GM19193 (cell line): ENCODE data around the gene ESYT1.

Source experiments
- POLR2A ChIP-seq: IDR thresholded peaks from 4 replicates; pipeline ENCODE4 v1.6.1; 2011; ENCODE audit not compliant: insufficient read depth, insufficient read length; ENCODE audit errors: extremely low read depth

The ESYT1 gene, protein sequence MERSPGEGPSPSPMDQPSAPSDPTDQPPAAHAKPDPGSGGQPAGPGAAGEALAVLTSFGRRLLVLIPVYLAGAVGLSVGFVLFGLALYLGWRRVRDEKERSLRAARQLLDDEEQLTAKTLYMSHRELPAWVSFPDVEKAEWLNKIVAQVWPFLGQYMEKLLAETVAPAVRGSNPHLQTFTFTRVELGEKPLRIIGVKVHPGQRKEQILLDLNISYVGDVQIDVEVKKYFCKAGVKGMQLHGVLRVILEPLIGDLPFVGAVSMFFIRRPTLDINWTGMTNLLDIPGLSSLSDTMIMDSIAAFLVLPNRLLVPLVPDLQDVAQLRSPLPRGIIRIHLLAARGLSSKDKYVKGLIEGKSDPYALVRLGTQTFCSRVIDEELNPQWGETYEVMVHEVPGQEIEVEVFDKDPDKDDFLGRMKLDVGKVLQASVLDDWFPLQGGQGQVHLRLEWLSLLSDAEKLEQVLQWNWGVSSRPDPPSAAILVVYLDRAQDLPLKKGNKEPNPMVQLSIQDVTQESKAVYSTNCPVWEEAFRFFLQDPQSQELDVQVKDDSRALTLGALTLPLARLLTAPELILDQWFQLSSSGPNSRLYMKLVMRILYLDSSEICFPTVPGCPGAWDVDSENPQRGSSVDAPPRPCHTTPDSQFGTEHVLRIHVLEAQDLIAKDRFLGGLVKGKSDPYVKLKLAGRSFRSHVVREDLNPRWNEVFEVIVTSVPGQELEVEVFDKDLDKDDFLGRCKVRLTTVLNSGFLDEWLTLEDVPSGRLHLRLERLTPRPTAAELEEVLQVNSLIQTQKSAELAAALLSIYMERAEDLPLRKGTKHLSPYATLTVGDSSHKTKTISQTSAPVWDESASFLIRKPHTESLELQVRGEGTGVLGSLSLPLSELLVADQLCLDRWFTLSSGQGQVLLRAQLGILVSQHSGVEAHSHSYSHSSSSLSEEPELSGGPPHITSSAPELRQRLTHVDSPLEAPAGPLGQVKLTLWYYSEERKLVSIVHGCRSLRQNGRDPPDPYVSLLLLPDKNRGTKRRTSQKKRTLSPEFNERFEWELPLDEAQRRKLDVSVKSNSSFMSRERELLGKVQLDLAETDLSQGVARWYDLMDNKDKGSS

DNA sequence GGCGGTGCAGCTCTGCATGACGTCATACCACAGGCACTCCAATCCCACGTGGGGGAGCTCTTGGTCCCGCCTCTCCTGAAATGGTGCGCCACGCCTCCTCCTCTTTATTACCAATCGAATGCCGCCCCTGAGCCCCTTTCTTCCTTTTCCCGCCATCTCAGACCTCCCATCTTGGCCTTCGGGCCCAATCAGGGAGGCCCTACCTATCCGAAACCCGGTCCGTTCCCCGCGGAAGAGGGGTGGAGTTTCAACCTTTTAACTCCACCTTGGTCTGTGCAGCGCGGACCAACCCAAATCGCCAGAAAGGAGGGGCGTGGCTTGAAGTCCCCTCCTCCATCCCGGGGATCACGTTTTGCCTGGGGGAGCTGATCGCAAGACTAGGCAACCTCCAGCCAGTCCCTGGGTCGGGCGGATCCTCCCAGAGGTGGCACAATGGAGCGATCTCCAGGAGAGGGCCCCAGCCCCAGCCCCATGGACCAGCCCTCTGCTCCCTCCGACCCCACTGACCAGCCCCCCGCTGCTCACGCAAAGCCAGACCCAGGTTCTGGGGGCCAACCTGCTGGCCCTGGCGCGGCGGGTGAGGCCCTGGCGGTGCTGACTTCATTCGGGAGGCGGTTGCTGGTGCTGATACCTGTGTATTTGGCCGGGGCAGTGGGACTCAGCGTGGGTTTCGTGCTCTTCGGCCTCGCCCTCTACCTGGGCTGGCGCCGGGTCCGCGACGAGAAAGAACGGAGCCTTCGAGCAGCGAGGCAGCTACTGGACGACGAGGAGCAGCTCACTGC, at the start of gene ESYT1:
ESYT1 (plus strand) TSS at position 380 of the 782 bp plus-strand sequence; CDS start at position 433, 53 bp downstream.
- TF ChIP-seq POLR2A = peak; percentile 78

DNA sequence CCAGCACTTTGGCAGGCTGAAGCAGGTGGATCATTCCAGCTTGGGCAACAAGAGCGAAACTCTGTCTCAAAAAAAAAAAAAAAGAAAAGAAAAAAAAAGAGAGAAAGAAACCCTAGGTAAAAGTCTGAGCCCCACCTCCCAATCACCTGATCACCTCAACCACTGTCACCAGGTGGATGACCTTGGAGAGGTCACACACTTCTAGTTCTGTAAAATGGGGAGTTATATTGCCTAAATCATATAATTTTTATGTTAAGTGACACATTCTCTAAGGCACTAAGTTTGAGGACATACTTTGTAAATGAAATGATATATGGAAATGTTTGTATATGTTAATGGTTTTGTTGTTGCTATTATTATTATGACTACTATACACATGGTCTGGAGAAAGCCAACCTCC, 49.6 kb upstream of the ESYT1 start:
- no peak for TF ChIP-seq POLR2A

- no peak for TF ChIP-seq POLR2A
These were observed 48.9 kb upstream of the ESYT1 start for GRCh38 chr12:56078931-56079722.

- TF ChIP-seq POLR2A = no peak
These were observed 48.1 kb upstream of the ESYT1 start, which contains the start of gene ERBB3 for GRCh38 chr12:56079723-56080555. ERBB3 (plus strand) TSS chr12:56080165; CDS start chr12:56080301, 136 bp downstream.

- TF ChIP-seq POLR2A = no peak
These were observed 47.4 kb upstream of the ESYT1 start for GRCh38 chr12:56080556-56081138.

DNA sequence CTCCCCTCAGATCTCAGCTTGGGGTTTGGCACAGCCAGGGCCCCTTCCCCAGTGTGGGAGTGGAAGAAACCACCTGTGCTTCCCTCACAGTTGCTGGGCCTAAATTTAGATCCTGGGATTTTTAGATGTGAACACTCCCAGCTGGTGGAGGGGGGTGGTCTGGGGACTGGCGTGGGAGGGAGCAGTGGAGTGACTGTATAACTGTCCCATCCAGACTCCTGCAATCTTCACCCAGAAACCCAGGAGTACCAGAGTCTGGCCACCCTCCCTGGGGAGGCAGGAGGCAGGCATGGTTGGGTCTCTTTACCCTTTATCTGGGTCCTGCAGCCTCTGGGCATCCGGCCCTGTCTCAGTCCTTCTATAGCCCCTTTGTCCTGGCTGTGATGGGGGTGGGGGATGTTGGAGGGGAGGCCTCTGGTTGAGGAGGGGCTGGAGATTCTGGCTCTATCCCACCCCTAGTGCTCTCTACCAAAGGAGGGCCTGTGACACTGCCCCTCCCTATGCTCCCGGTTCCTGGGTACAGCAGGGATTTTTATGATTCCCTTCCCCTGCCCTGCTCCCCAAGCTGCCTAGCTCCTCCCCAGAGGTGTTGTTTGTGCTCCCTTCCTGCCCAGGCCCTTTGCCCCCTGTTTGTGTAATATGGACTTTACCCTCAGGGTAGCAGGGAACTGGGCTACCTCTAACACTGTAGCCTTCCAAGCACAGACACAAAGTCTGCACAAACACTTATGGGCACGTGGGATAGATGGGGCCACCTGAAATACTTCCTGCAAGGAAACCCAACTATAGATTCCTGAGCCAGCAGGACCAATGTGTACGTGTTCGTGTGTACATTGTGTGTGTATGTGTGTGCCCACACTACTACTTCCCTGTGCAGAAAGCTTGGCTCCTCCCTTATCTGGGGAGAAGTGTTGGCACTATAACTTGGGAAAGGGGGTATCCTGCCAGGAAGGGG, 46.4 kb upstream of the ESYT1 start:
- no peak for TF ChIP-seq POLR2A

- no peak for TF ChIP-seq POLR2A
These were observed 45.7 kb upstream of the ESYT1 start for GRCh38 chr12:56082382-56082781.

DNA sequence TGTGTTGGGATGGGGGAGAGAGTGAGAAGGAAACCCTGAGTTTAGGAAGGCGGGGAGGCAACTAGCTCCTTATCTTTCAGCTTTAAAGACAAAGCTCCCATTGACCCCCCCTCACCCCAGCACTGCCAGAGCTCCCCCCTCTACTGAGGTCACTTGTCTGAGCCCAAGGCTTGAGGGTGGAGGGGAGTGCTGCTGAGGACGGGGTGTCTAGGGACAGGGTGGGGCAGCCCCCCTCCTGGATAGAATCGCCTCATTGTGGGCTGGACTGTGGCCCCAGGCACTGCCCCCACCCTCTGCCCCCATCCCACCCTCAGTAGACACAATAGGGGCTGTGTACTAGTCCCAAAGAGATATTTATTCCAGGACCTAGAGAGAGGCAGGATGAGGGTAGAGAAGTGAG, 45.1 kb upstream of the ESYT1 start:
- no peak for TF ChIP-seq POLR2A

DNA sequence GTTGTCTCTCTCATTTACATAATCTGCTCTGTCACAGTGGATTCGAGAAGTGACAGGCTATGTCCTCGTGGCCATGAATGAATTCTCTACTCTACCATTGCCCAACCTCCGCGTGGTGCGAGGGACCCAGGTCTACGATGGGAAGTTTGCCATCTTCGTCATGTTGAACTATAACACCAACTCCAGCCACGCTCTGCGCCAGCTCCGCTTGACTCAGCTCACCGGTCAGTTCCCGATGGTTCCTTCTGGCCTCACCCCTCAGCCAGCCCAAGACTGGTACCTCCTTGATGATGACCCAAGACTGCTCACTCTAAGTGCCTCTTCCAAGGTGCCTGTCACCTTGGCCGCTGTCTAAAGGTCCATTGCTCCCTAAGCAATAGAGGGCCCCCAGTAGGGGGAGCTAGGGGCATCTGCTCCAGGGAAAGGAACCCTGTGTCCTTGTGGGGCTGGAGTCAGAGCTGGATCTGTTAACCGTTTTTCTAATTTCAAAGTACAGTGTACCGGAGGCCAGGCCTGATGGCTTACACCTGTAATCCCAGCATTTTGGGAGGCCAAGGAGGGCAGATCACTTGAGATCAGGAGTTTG, 43.0 kb upstream of the ESYT1 start:
- no peak for TF ChIP-seq POLR2A

DNA sequence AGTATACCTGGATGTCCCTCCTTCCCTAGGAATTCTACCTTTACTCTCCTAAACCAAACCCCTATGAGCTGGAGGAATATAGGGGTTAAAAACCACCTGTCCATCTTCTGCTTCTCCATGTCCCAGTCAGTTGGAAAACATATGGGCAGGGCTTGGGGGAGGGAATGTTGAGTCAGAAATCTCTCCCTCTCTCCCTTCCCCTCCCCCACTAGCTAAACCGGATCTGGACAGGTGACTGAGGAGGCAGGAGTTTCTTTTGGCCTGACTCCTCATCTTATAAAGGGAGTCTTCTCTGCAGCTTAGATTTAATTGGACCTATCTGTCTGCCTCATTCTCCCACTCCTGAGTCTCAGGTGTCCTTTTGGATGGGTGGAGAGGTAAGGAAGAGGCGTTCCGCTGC, 42.0 kb upstream of the ESYT1 start:
- TF ChIP-seq POLR2A = no peak

DNA sequence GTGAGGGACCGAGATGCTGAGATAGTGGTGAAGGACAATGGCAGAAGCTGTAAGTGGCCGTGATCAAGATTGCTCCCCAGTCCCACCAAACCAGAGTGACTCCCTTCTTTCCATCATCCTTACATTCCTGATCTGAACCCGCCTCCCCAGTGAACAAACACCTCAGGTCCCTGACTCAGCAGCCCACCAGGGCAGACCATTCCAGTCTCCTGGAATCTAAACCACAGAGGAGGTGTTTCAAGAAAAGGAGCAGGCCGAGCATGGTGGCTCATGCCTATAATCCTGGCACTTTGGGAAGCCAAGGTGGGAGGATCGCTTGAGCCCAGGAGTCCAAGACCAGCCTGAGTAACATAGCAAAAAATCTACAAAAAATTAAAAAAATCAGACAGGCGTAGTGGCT, 41.5 kb upstream of the ESYT1 start:
- no peak for TF ChIP-seq POLR2A
